Measurements from ENCODE around the gene NUDT14. TPM values are rescaled to one million over a fixed set of nuclear protein-coding genes. Genes with fewer than 3 reads are reported as not detected.

NUDT14 gene
- total and polyA plus RNA-seq, 12 donors: 15.1 to 33.9 (median 29.6) TPM

- no peaks in the 10 kb centered on the region for H3K27me3 ChIP-seq
- no peaks in the 10 kb centered on the region for H3K9me3 ChIP-seq
- peaks cover 0 to 50% (median 7%) of the 10 kb centered on the region in 9 donors for H3K36me3 ChIP-seq
- intact Hi-C loops (cut with DNase I): loop anchor here in 1 of 10 donors (10.0 kb wide), 1 partner anchor 54 kb away; no protein-coding TSS in a partner anchor
- no peak overlapping the region for H3K27ac ChIP-seq
- TF ChIP-seq, protein P1, sequence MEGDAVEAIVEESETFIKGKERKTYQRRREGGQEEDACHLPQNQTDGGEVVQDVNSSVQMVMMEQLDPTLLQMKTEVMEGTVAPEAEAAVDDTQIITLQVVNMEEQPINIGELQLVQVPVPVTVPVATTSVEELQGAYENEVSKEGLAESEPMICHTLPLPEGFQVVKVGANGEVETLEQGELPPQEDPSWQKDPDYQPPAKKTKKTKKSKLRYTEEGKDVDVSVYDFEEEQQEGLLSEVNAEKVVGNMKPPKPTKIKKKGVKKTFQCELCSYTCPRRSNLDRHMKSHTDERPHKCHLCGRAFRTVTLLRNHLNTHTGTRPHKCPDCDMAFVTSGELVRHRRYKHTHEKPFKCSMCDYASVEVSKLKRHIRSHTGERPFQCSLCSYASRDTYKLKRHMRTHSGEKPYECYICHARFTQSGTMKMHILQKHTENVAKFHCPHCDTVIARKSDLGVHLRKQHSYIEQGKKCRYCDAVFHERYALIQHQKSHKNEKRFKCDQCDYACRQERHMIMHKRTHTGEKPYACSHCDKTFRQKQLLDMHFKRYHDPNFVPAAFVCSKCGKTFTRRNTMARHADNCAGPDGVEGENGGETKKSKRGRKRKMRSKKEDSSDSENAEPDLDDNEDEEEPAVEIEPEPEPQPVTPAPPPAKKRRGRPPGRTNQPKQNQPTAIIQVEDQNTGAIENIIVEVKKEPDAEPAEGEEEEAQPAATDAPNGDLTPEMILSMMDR (IDR thresholded peaks at IDR 0.05): no peak
- peaks cover 5 to 15% (median 10%) of the 10 kb centered on the region in 9 donors for H3K4me1 ChIP-seq
- ATAC-seq (no peak), DNase-seq (peak in 1 of 2 donors; percentile 12)
- H3K4me3 ChIP-seq: no peak overlapping the region
- 94 to 95% methylated on average over 23 of the region's 23 CpGs for WGBS, 2 donors
These were observed 30.1 kb upstream of the NUDT14 start for GRCh38 chr14:105211086-105211757.

- TF ChIP-seq, protein P1 (IDR thresholded peaks at IDR 0.05): no peak
- 91 to 94% methylated on average over 30 of the region's 30 CpGs for WGBS, 2 donors
- Histone ChIP-seq H3K27ac (no peak overlapping the region), H3K27me3 (no peaks in the 10 kb centered on the region), H3K4me3 (no peak overlapping the region), H3K9me3 (no peaks in the 10 kb centered on the region), H3K36me3 (peaks cover 0 to 50% (median 7%) of the 10 kb centered on the region in 9 donors), H3K4me1 (peaks cover 8 to 22% (median 18%) of the 10 kb centered on the region in 9 donors)
- peak in 1 of 2 donors; percentile 9 for DNase-seq
- no peak for ATAC-seq
- intact Hi-C loops (cut with DNase I): loop anchor here in 1 of 10 donors (10.0 kb wide), 1 partner anchor 54 kb away; no protein-coding TSS in a partner anchor
These were observed 29.3 kb upstream of the NUDT14 start for GRCh38 chr14:105210266-105211025.

DNA sequence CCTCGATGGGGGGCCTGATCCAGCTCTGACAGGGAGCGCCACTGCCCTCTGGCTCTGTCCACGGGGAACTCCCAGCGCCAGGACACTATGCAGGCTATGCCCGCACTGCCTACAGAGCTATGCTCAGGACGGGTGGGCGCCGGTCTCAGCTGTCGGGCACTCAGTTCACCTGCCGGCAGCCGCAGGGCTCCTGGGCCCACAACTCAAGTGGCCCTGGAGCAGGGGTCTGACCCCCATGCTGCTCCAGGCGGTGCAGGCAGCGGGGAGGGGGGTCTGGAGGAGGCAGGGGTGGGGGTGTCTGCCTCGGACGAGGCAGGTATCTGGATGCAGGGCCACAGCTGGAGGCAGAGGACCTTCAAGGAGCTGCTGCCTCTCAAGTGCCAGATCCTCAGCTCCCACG is 28.5 kb upstream of the NUDT14 start:
- 90 to 95% methylated on average over 15 to 16 of the region's 16 CpGs for WGBS, 2 donors
- H3K27ac ChIP-seq: no peak overlapping the region
- no peak overlapping the region for H3K4me3 ChIP-seq
- intact Hi-C loops (cut with DNase I): loop anchor here in 2 of 10 donors (10.0 kb wide), 2 partner anchors 55 to 75 kb away; no protein-coding TSS in a partner anchor
- no peaks in the 10 kb centered on the region for H3K27me3 ChIP-seq
- H3K36me3 ChIP-seq: peaks cover 0 to 50% (median 7%) of the 10 kb centered on the region in 9 donors
- H3K9me3 ChIP-seq: no peaks in the 10 kb centered on the region
- TF ChIP-seq, protein P1 (IDR thresholded peaks at IDR 0.05): no peak
- peaks cover 16 to 30% (median 26%) of the 10 kb centered on the region in 9 donors for H3K4me1 ChIP-seq
- DNase-seq (peak in 1 of 2 donors; percentile 11), ATAC-seq (no peak)

GRCh38 chr14:105209091-105209490 is 28.0 kb upstream of the NUDT14 start:
- Histone ChIP-seq H3K36me3 (peaks cover 0 to 50% (median 7%) of the 10 kb centered on the region in 9 donors), H3K27ac (no peak overlapping the region), H3K4me3 (no peak overlapping the region), H3K27me3 (no peaks in the 10 kb centered on the region), H3K9me3 (no peaks in the 10 kb centered on the region), H3K4me1 (peaks cover 22 to 36% (median 30%) of the 10 kb centered on the region in 9 donors)
- TF ChIP-seq, protein P1 (IDR thresholded peaks at IDR 0.05): no peak
- DNase-seq (no peak), ATAC-seq (no peak)
- 93 to 96% methylated on average over 8 of the region's 8 CpGs for WGBS, 2 donors
- intact Hi-C loops (cut with DNase I): loop anchor here in 2 of 10 donors (10.0 kb wide), 1 partner anchor 76 kb away; no protein-coding TSS in a partner anchor
